ENCODE results near the gene PRKACB. TPM values are rescaled to one million over a fixed set of nuclear protein-coding genes. Genes with fewer than 3 reads are reported as not detected.

PRKACB gene
- total RNA-seq, 2 donors from 2014 or later = 85.2 to 149 TPM

GRCh38 chr1:84272401-84272800 is 128.3 kb downstream of the PRKACB start:
- Histone ChIP-seq H3K27ac (peak overlapping the region; percentile 94), H3K27me3 (no peaks in the 10 kb centered on the region), H3K4me1 (peaks cover 14% of the 10 kb centered on the region), H3K36me3 (no peaks in the 10 kb centered on the region), H3K9me3 (no peaks in the 10 kb centered on the region), H3K9ac (ENCODE audit: low read depth in 2 of 2, low read length in 2 of 2) (peak overlapping the region in 1 of 2 donors; percentile 88), H3K4me3 (no peak overlapping the region)
- intact Hi-C loops (cut with DNase I) = no loop called here
- no peak for TF ChIP-seq CTCF (IDR thresholded peaks at IDR 0.05)
- peak; percentile 86 for DNase-seq

GRCh38 chr1:84277343-84278059 is 133.4 kb downstream of the PRKACB start:
- no peaks in the 10 kb centered on the region for H3K4me1 ChIP-seq
- no peak for TF ChIP-seq CTCF (IDR thresholded peaks at IDR 0.05)
- intact Hi-C loops (cut with DNase I) = no loop called here
- H3K27me3 ChIP-seq = no peaks in the 10 kb centered on the region
- H3K9ac ChIP-seq (ENCODE audit: low read depth in 2 of 2, low read length in 2 of 2) = no peak overlapping the region
- DNase-seq = no peak
- no peak overlapping the region for H3K4me3 ChIP-seq
- H3K36me3 ChIP-seq = no peaks in the 10 kb centered on the region
- no peak overlapping the region for H3K27ac ChIP-seq
- no peaks in the 10 kb centered on the region for H3K9me3 ChIP-seq

- no peaks in the 10 kb centered on the region for H3K4me1 ChIP-seq
- no peak overlapping the region for H3K9ac ChIP-seq (ENCODE audit: low read depth in 2 of 2, low read length in 2 of 2)
- TF ChIP-seq CTCF (IDR thresholded peaks at IDR 0.05) = no peak
- no peaks in the 10 kb centered on the region for H3K9me3 ChIP-seq
- no peaks in the 10 kb centered on the region for H3K36me3 ChIP-seq
- no peaks in the 10 kb centered on the region for H3K27me3 ChIP-seq
- intact Hi-C loops (cut with DNase I) = no loop called here
- peak overlapping the region; percentile 34 for H3K27ac ChIP-seq
- no peak for DNase-seq
- H3K4me3 ChIP-seq = no peak overlapping the region
These were observed 134.8 kb downstream of the PRKACB start for GRCh38 chr1:84278905-84279304.

GRCh38 chr1:84280912-84281311 is 136.8 kb downstream of the PRKACB start:
- no peaks in the 10 kb centered on the region for H3K27me3 ChIP-seq
- H3K4me3 ChIP-seq = no peak overlapping the region
- TF ChIP-seq CTCF (IDR thresholded peaks at IDR 0.05) = no peak
- H3K9ac ChIP-seq (ENCODE audit: low read depth in 2 of 2, low read length in 2 of 2) = no peak overlapping the region
- intact Hi-C loops (cut with DNase I) = no loop called here
- no peaks in the 10 kb centered on the region for H3K4me1 ChIP-seq
- no peak for DNase-seq
- H3K36me3 ChIP-seq = no peaks in the 10 kb centered on the region
- no peak overlapping the region for H3K27ac ChIP-seq
- no peaks in the 10 kb centered on the region for H3K9me3 ChIP-seq

GRCh38 chr1:84282780-84283333 is 138.8 kb downstream of the PRKACB start:
- no peaks in the 10 kb centered on the region for H3K9me3 ChIP-seq
- H3K4me1 ChIP-seq = no peaks in the 10 kb centered on the region

More at GRCh38 chr1:84282780-84283333, 138.8 kb downstream of the PRKACB start:
- Histone ChIP-seq H3K9ac (ENCODE audit: low read depth in 2 of 2, low read length in 2 of 2) (no peak overlapping the region), H3K27me3 (no peaks in the 10 kb centered on the region), H3K4me3 (no peak overlapping the region), H3K36me3 (no peaks in the 10 kb centered on the region), H3K27ac (no peak overlapping the region)
- DNase-seq = no peak
- intact Hi-C loops (cut with DNase I) = no loop called here
- no peak for TF ChIP-seq CTCF (IDR thresholded peaks at IDR 0.05)

All from colonic mucosa (tissue), 4 donors.